ENCODE results near the gene ATAD1.

GRCh38 chr10:87775766-87776165 lies 42.3 kb downstream of the ATAD1 start:
- no peak for TF ChIP-seq POLR2AphosphoS5 (IDR thresholded peaks at IDR 0.05; ENCODE audit: low read depth, low read length)
- TF ChIP-seq POLR2A (IDR thresholded peaks at IDR 0.05; ENCODE audit: low read depth, low read length), result no peak
- TF ChIP-seq TAF1 (IDR thresholded peaks at IDR 0.05; ENCODE audit: low read depth, low read length), result no peak
- TF ChIP-seq SPI1 (IDR thresholded peaks at IDR 0.05; ENCODE audit: low read depth, low read length), result peak; percentile 67
- TF ChIP-seq POU2F2 (IDR thresholded peaks at IDR 0.05; ENCODE audit: low read depth, low read length), result no peak

Measured in GM12891 (cell line).